Prostate gland (tissue), 2 donors: ENCODE results near the gene RBP5.

Experiments used
- CTCF ChIP-seq, 4 experiments: fragments of 200-600 bp in 2 of 4; fragments of 450-650 bp in 2 of 4; sonication (generic) in 2 of 4; IDR thresholded peaks; 1 replicate in 3 of 4; 2 replicates in 1 of 4; pipeline ENCODE4 v1.5.1; 2016 to 2019; ENCODE audit warnings: antibody characterized with exemption in 4 of 4, mild to moderate bottlenecking in 2 of 4, moderate library complexity in 2 of 4
- POLR2A ChIP-seq: fragments of 450-650 bp; IDR thresholded peaks from one replicate; pipeline ENCODE4 v1.6.1; 2016; ENCODE audit warnings: antibody characterized with exemption, mild to moderate bottlenecking

- TF ChIP-seq POLR2A = no peak
- TF ChIP-seq CTCF (IDR thresholded peaks at IDR 0.05) = no peak
Observed at GRCh38 chr12:7175493-7175892, 46.8 kb upstream of the RBP5 start.
